HG03175 (cell line): ENCODE measurements around the gene BCAT1.
"Not testable (repeated sequence)": the region's sequence is repeated elsewhere in the genome, so short reads cannot be mapped to it uniquely, and the experiment has no call there.

Experiments
- ATAC-seq: cut with Tn5 transposase; IDR thresholded peaks from one replicate; pipeline ENCODE4 v1.9.1; 2021; ENCODE audit warnings: mild to moderate bottlenecking, moderate library complexity; ENCODE audit not compliant: unreplicated experiment

The BCAT1 gene

GRCh38 chr12:24820872-24821271, 128.0 kb downstream of the BCAT1 start:
- ATAC-seq = no peak

- no peak for ATAC-seq
Observed at GRCh38 chr12:24818351-24818750, 130.6 kb downstream of the BCAT1 start.

DNA sequence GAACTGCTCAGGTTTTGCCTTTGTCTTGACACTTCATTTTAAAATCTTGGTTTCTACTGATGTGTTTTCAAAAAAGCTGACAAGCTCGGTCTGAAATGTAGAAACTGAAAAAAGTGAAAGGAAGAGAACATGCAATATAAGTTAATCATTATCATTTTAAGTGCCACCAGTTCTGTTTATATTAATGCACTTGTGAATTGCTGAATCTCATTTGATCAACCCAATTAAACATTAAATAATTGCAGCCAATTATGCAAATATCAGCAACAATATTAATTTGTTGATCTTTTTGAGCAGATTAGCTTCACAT, 133.8 kb downstream of the BCAT1 start:
- peak; percentile 44 for ATAC-seq

GRCh38 chr12:24814379-24815113, 134.4 kb downstream of the BCAT1 start:
- ATAC-seq = peak; percentile 90

DNA sequence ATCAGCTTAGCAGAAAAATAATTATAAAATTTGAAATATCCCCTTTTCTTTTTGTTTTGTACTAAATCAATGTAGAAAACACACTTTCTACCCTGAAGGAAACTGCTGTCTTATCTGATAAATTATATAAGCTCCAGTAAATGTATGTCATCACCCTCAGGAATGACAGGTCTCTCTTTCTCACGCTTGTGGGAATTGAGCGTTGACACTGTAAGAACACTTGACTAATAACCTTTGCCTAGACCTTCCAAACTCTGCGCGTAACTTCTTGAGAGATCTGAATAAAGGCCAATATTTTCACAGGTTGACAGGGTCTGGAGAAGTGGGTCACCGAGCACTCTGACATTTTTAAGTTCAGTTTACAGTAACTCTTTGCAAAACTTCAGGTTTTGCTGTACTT, 138.5 kb downstream of the BCAT1 start:
- no peak for ATAC-seq

DNA sequence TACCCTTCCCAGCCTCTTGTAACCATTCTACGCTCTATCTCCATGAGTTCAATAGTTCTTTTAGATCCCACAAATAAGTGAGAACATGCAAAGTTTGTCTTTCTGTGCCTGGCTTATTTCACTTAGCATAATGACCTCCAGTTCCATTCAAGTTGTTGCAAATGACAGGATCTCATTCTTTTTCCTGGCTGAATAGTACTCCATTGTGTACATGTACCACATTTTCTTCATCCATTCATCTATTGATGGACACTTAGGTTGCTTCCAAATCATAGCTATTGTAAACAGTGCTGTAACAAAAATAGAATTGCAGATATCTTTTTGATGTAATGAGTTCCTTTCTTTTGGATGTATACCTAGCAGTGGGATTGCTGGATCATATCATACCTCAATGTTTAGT, 139.6 kb downstream of the BCAT1 start:
- not testable (repeated sequence) for ATAC-seq

DNA sequence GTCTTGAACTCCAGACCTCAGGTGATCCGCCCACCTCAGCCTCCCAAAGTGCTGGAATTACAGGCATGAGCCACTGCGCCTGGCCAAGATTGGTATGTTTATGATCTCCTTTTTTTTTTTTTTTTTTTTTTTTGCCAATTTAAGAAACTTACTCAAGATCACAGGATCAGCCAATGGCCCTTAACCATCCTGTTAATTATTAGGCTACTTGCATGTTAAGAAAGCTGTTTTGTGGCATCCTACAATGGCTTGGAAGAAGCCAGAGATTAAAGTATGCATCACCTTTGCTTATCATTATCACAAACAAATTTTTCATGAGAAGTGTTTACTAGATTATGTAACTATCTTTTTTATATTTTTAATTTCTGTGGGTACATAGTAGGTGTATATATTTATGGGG, 140.2 kb downstream of the BCAT1 start:
- ATAC-seq = no peak

DNA sequence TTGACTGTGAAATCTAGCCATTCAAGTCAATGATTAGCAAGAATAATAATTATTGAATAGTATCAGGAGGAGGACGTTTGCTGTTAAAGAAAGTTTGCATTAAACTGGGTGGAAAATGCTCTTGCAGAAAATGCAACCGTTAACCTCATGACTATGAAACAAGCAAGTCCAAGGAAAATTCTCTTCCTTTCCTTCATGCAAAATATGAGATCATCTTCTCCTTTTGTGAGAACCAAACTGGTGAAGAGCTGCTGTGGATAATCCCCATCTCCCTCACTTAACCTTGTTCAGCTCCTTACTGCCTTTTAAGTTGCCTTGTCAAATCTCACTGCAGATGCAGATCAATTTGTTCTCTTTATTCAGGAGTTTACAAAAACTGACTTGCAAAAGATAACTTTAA, 142.5 kb downstream of the BCAT1 start:
- no peak for ATAC-seq

DNA sequence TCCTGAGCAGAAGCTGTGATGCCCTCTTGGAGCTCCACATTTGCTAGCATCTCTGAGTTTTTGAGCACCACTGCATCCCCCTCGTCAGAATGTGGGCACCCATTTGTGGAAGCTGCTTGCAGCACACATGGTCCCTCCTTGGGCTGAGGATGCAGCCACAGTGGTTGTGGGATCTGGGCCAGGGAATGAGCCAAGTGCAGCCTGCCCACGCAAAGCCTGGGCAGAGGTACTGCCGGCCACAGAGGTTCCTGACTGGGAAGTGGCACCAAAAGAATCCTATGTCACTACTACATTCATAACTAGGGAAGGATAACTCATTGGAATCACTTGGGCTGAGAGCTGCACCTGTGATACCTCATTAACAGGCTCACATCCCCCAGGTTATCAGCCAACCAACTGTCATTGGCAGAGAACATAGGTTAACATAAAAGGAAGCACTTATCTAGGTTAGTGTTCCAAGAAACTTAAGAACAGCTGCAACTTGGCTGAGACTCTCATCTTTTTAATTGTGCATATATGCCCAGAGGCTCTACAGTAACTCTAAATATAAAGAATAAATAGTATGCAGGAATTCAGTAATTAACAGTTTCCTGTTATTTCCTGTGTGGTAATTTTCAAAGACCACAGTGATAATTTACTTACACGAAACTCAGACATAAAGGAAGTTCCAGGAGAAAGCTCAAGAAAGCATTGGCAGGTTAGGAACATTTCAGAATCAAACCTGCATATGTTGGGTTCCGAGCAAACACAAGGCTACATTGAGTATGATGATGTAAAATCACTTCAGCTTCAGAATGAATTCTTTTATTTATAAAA, 145.3 kb downstream of the BCAT1 start:
- no peak for ATAC-seq

DNA sequence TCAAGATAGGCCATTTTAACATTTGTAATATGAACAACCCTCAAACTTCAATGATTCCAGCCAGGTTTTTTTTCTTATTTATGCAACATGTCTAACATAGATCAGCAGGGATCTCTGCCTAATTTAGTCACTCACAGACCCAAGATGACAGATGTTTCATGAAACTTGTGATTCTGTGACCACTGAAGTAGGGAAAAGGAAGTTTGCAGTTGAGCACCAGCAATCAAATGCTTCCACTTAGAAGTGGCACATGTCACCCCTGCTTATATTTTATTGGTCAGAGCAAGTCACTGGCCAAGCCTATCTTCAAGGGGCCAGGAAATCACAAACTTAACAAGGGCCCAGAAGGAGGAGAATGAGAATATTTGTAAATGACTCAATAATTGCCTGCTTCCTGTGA, 150.6 kb downstream of the BCAT1 start:
- ATAC-seq = peak; percentile 92

- ATAC-seq = peak; percentile 30
Observed at GRCh38 chr12:24797901-24798300, 151.0 kb downstream of the BCAT1 start.

DNA sequence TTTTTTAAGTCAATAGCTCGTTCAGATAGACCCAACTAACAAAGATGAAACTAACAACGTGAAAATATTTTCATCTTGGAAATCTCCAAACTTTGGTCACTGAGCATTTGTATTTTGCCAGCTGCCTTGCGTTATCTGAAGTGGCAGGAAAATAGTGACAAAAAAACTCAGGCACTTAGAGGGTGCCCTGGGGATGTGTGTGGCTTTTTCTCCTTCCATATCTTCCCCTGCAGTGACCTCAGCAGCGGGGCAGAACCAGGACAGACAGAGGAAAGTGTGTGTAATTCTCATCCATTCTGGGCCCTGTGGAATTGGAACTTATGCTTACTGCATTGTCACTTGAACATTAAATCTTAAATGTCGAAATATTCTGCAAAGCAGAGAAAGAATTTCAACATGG, 152.0 kb downstream of the BCAT1 start:
- ATAC-seq = no peak

GRCh38 chr12:24795699-24796347, 153.1 kb downstream of the BCAT1 start:
- ATAC-seq = peak; percentile 39

- no peak for ATAC-seq
Observed at GRCh38 chr12:24791622-24792021, 157.3 kb downstream of the BCAT1 start.

- ATAC-seq = no peak
Observed at GRCh38 chr12:24788886-24789285, 160.0 kb downstream of the BCAT1 start.

- no peak for ATAC-seq
Observed at GRCh38 chr12:24780697-24781368, 168.1 kb downstream of the BCAT1 start.

DNA sequence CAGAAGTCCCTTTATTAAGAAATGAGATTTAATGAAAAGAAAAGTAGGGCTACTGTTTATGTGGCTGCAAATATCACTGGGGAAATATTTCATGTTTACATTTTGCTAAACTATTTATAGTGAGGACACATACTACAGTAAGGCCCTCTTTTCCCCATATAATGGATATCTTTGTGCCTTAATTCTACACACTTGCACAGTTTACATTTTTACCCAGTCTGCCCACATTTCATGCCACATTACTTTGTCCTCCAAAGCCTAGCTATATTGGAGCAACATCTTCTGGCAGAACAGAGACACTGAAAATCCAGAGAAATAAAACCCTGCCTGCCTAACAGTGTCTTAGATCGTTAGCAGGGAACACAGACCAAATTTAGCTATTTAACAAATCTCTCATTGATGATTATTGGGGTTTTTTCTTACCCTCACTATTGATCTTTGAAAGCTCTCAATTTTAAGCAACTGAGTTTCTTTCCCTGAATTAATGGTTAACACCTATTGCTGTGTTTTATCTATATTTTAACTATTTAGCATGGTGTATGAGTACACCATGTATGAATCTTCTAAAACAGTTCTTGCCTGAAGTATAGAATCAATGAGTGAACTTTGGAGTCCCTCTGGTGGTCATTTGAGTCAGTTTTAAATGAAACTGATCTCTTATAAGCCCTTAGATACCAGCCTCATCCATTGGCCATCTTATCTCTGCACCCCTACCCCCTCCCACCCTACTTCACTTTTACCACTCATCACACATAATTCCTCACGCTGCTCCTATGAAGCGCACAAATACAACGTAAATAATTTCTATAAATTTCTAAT, 170.2 kb downstream of the BCAT1 start:
- peak; percentile 70 for ATAC-seq

GRCh38 chr12:24777359-24777758, 171.5 kb downstream of the BCAT1 start:
- ATAC-seq = no peak

DNA sequence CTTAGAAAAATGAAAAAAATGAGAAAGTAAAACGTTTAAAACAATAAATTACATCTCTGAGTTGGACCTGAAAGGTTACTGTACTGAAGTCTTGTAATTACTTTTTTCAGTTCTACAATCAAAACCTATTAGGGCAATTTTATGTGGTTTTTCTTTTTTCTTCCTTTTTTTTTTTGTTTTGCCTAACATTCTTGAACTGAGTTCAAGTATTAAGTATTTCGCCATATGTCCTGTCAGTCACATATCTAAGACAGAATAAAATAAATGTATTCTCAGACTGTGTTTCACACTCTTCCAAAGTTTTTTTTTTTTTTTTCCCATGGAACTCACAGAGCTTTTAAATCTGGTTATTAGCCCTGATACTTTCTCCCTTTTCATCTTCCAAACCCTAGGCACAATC, 172.0 kb downstream of the BCAT1 start:
- no peak for ATAC-seq

DNA sequence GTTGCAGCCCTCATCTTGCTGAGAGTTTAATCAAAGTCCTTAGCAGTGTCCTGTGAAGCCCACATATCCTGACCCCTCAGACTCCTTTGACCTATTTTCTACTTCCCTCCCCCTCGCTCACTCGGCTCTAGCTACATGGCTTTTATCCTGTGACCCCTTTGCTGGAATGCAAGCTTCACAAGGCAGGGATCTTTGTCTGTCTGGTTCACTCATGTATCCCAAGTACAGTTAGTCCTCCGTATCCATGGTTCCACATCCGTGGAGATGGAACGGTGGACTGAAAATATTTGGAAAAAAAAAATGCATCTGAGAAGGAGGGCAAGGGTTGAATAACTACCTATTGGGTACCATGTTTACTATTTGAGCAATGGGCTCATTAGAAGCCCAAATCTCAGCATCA, 173.8 kb downstream of the BCAT1 start:
- no peak for ATAC-seq

GRCh38 chr12:24773996-24774395, 174.9 kb downstream of the BCAT1 start:
- ATAC-seq = no peak
